ENCODE data around the gene C4orf50.

C4orf50 gene

GRCh38 chr4:6049278-6049677 lies 31.0 kb upstream of the C4orf50 start:
- no peaks in the 10 kb centered on the region for H3K27me3 ChIP-seq (ENCODE audit: insufficient read depth, low read length)
- no peak for TF ChIP-seq EZH2 (IDR thresholded peaks at IDR 0.05; ENCODE audit: borderline replicate concordance, low read length)
- TF ChIP-seq, protein P1, sequence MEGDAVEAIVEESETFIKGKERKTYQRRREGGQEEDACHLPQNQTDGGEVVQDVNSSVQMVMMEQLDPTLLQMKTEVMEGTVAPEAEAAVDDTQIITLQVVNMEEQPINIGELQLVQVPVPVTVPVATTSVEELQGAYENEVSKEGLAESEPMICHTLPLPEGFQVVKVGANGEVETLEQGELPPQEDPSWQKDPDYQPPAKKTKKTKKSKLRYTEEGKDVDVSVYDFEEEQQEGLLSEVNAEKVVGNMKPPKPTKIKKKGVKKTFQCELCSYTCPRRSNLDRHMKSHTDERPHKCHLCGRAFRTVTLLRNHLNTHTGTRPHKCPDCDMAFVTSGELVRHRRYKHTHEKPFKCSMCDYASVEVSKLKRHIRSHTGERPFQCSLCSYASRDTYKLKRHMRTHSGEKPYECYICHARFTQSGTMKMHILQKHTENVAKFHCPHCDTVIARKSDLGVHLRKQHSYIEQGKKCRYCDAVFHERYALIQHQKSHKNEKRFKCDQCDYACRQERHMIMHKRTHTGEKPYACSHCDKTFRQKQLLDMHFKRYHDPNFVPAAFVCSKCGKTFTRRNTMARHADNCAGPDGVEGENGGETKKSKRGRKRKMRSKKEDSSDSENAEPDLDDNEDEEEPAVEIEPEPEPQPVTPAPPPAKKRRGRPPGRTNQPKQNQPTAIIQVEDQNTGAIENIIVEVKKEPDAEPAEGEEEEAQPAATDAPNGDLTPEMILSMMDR (IDR thresholded peaks at IDR 0.05; ENCODE audit: low read length), result no peak

DNA sequence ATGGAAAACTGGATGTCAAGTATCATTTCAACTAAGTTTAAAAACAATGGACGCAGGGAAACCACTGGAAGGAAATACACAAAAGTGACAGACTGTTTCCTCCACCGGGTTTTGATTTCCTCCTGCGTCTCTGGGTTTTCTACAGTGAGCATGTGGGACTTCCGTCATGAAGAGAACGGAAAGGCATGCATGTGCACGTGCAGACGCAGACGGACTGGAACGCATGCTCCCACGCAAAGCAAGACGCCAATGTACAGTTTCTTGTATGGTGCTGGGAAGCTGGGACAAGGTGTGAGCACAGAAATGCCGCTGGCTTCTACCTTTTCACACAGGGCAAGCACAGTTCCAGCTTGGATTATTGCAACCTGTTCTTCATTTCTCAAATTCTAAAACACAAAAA lies 30.3 kb upstream of the C4orf50 start:
- H3F3A ChIP-seq (ENCODE audit: insufficient read depth, low read length), result no peaks in the 10 kb centered on the region
- no peaks in the 10 kb centered on the region for H3K9me3 ChIP-seq (ENCODE audit: low read length)
- H3K9me2 ChIP-seq (ENCODE audit: low read depth, low read length), result no peaks in the 10 kb centered on the region
- H3K27ac ChIP-seq (ENCODE audit: low read depth, low read length, poor library complexity, severe bottlenecking), result no peak overlapping the region
- H3K4me1 ChIP-seq (ENCODE audit: insufficient read depth, low read length, severe bottlenecking), result no peaks in the 10 kb centered on the region
- H4K20me1 ChIP-seq (ENCODE audit: insufficient read depth, low read length), result no peaks in the 10 kb centered on the region
- H3K79me2 ChIP-seq (ENCODE audit: insufficient read depth, low read length), result no peaks in the 10 kb centered on the region
- H2AFZ ChIP-seq (ENCODE audit: low read length), result no peak overlapping the region
- no peak overlapping the region for H3K4me3 ChIP-seq (ENCODE audit: low read depth, low read length, poor library complexity, severe bottlenecking)
- no peak overlapping the region for H3K9ac ChIP-seq (ENCODE audit: low read length)
- no peak overlapping the region for H3K4me2 ChIP-seq (ENCODE audit: low read length)
- no peaks in the 10 kb centered on the region for H3K36me3 ChIP-seq (ENCODE audit: insufficient read depth, low read length)
- TF ChIP-seq, protein P1 (IDR thresholded peaks at IDR 0.05; ENCODE audit: low read length), result no peak
- TF ChIP-seq EZH2 (IDR thresholded peaks at IDR 0.05; ENCODE audit: borderline replicate concordance, low read length), result no peak
- H3K27me3 ChIP-seq (ENCODE audit: insufficient read depth, low read length), result no peaks in the 10 kb centered on the region

More at GRCh38 chr4:6049278-6049677, 31.0 kb upstream of the C4orf50 start:
- no peaks in the 10 kb centered on the region for H3K9me3 ChIP-seq (ENCODE audit: low read length)
- no peaks in the 10 kb centered on the region for H4K20me1 ChIP-seq (ENCODE audit: insufficient read depth, low read length)
- no peaks in the 10 kb centered on the region for H3K36me3 ChIP-seq (ENCODE audit: insufficient read depth, low read length)
- no peak overlapping the region for H3K4me3 ChIP-seq (ENCODE audit: low read depth, low read length, poor library complexity, severe bottlenecking)
- no peaks in the 10 kb centered on the region for H3K79me2 ChIP-seq (ENCODE audit: insufficient read depth, low read length)
- H3K4me2 ChIP-seq (ENCODE audit: low read length), result no peak overlapping the region
- H3F3A ChIP-seq (ENCODE audit: insufficient read depth, low read length), result no peaks in the 10 kb centered on the region
- H3K9me2 ChIP-seq (ENCODE audit: low read depth, low read length), result no peaks in the 10 kb centered on the region
- H3K27ac ChIP-seq (ENCODE audit: low read depth, low read length, poor library complexity, severe bottlenecking), result no peak overlapping the region
- H3K9ac ChIP-seq (ENCODE audit: low read length), result no peak overlapping the region
- no peaks in the 10 kb centered on the region for H3K4me1 ChIP-seq (ENCODE audit: insufficient read depth, low read length, severe bottlenecking)
- H2AFZ ChIP-seq (ENCODE audit: low read length), result no peak overlapping the region

GRCh38 chr4:6047130-6047673 lies 29.0 kb upstream of the C4orf50 start:
- H3K4me3 ChIP-seq (ENCODE audit: low read depth, low read length, poor library complexity, severe bottlenecking), result no peak overlapping the region
- no peaks in the 10 kb centered on the region for H3K9me3 ChIP-seq (ENCODE audit: low read length)
- H3K36me3 ChIP-seq (ENCODE audit: insufficient read depth, low read length), result no peaks in the 10 kb centered on the region
- no peaks in the 10 kb centered on the region for H3K4me1 ChIP-seq (ENCODE audit: insufficient read depth, low read length, severe bottlenecking)
- H2AFZ ChIP-seq (ENCODE audit: low read length), result no peak overlapping the region
- H3K9ac ChIP-seq (ENCODE audit: low read length), result no peak overlapping the region
- no peak overlapping the region for H3K27ac ChIP-seq (ENCODE audit: low read depth, low read length, poor library complexity, severe bottlenecking)
- H3K79me2 ChIP-seq (ENCODE audit: insufficient read depth, low read length), result no peaks in the 10 kb centered on the region
- no peaks in the 10 kb centered on the region for H4K20me1 ChIP-seq (ENCODE audit: insufficient read depth, low read length)
- H3K9me2 ChIP-seq (ENCODE audit: low read depth, low read length), result no peaks in the 10 kb centered on the region
- TF ChIP-seq, protein P1 (IDR thresholded peaks at IDR 0.05; ENCODE audit: low read length), result no peak
- TF ChIP-seq EZH2 (IDR thresholded peaks at IDR 0.05; ENCODE audit: borderline replicate concordance, low read length), result no peak
- H3K4me2 ChIP-seq (ENCODE audit: low read length), result no peak overlapping the region
- no peaks in the 10 kb centered on the region for H3F3A ChIP-seq (ENCODE audit: insufficient read depth, low read length)
- H3K27me3 ChIP-seq (ENCODE audit: insufficient read depth, low read length), result no peaks in the 10 kb centered on the region

All from OCI-LY1 (cell line).